CD4-positive, alpha-beta T cell treated with Interleukin-15 for 1 hour (primary cell): ENCODE measurements around the gene CAPN15.
"Not testable (repeated sequence)": the region's sequence is repeated elsewhere in the genome, so short reads cannot be mapped to it uniquely, and the experiment has no call there.

ENCODE experiments used
- DNase-seq: peaks from one replicate; pipeline ENCODE4 v3.0.0-alpha.2; 2020

The CAPN15 gene

DNA sequence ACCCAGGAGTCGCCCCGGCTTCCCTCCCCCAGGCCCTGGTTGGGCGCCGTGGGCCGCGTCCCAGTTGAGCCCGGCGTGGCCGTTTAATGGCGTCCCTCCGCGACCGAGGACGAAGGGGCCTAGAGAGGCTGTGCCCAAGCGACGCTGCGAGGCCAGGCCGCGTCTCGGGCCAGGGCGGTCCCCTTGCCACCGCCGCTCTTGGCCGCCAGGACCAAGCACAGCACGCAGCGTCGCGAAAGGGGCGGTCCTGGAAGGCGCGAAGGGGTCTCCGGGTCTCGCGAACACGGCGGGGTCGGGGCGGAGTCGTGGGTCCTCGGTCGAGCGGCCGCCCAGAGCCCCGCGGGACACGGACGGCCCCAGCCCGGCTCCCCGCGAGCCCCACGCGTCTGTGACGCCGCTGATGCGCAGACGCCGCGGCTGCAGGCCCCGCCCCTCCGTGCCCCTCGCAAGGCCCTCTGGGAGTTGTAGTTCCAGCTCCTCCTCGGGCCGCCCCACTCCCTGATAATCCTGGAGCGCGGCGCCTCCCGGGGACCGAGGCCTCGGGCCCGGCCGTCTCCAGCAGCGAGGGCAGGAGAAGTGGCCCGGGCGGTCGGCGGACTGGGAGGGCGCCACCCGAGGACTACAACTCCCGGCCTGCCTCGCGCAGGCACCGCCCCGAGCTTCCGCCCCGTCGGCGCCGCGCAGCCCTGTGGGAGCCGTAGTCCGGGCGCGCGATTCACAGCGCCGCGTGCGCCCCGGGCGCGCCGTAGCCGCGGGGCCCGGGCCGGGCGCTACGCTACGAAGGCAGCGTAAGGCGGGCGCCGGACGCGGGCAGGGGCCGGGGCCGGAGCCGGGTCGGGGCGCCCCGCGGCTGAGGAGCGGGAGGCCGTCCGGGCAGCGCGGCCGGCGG, at the start of gene CAPN15:
Gene CAPN15, plus strand, starts transcription at position 698 of the 889 bp plus-strand sequence. CDS start 19,127 bp downstream, outside the sequence.
- peak; percentile 84 for DNase-seq

DNA sequence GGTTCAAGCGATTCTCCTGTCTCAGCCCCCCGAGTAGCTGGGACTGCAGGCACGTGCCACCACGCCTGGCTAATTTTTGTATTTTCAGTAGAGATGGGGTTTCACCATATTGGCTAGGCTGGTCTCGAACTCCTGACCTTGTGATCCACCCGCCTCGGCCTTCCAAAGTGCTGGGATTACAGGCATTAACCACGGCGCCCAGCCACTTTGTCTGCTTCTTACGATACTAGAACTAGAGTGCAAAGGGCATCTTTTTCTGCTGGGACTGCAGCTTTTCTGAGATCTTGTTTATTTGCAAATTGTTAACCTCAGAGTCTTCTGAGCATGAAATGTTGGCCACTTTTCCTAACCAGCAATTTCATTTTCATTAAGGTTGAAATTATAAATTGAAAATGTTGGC, 49.2 kb upstream of the CAPN15 start:
- DNase-seq, result not testable (repeated sequence)

DNA sequence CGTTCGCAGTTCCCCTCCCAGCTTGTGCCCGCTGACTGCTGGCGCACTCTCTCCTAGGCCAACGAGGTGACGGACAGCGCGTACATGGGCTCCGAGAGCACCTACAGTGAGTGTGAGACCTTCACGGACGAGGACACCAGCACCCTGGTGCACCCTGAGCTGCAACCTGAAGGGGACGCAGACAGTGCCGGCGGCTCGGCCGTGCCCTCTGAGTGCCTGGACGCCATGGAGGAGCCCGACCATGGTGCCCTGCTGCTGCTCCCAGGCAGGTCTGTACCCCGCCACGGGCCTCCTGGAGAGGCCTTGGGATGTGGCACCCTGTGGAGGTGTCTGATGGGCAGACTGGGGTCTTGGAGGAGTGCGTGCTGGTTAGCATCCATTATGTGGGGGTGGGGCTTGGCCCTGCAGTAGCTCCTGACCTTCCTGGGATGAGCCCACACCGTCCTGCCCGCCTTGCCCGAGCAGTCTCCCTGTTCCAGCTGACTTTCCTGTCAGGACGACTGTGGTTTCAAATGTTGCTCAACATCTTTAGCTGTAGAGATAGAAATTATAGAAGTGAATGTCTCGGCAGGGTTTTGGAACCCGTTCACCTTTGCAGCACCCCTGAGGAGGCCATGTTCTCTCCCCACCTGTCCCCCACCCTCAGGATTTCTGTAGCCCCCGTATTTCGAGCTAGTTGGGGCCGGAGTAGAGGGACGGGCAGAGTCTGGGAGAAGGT, 44.9 kb upstream of the CAPN15 start:
- DNase-seq, result no peak

DNA sequence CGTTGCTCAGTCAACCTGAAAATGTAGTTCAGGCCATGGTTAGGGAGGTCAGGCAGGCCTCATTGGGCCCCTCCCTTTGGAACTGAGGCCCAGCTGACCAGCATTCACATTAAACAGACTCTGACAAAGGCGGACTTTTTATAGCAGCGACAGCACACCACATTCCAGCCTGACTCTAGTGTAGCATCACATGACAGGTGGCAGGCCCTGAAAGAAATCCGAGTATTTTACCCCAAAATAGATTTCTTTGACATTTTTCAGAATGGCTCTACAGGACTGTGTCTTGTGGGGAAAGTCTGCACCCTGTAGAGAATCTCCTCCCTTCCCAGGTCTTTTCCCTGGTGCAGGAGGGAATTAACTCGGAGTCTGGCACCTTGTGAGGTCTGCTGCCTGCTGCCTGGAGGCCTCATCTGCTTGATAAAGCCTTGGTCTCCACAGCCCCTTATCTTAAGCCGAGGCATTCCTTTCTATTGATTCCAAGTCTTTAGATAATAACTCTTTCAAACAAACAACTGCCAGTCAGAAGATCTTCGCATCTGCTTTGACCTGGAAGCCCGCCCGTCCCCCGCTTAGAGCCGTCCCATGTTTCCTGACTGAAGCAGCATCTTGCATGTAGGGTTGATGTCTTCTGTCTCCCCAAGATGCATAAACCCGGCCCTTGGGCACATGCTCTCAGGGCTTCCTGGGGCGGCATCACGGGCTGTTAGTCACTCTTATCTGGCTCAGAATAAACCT, 44.0 kb upstream of the CAPN15 start:
- DNase-seq, result no peak

DNA sequence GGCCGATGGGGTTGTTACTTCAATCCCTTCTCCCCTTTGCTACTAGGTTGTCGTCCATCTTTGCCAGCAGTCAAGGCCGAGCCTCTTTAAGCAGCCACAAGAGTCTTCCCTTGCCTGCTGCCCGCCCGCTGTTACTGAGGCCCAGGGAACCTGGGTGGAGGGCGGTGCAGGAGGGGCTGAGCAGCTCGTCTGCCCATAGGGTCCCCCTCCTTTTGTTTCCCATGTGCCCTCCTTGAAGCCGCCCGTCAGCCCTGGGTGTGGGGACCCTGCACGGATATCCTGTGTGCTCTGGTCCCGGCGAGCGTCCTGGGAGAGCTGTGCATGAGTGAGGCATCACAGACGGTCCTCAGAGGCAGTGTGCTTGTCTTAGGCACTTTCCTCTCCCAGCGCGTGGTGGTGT, 37.9 kb upstream of the CAPN15 start:
- no peak for DNase-seq

DNA sequence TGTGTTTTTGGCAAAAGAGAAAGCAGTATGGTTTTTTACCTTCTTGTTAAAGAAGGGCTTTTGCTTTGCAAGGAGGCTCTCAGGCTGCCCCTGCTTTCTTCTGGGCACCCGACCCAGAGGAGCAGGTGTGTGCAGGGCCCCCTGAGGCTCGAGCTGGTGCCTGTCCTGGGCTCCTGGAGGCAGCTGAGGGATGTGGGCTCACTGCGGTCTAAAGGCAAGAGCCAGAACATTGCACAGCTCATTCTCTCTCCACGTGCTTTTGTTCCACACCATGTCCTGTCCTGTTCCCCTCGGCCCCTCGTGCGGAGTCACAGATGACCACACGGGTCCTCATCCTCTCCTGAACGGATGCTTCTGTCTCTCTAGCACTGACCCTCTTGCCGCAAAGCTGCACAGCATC, 36.7 kb upstream of the CAPN15 start:
- no peak for DNase-seq

DNA sequence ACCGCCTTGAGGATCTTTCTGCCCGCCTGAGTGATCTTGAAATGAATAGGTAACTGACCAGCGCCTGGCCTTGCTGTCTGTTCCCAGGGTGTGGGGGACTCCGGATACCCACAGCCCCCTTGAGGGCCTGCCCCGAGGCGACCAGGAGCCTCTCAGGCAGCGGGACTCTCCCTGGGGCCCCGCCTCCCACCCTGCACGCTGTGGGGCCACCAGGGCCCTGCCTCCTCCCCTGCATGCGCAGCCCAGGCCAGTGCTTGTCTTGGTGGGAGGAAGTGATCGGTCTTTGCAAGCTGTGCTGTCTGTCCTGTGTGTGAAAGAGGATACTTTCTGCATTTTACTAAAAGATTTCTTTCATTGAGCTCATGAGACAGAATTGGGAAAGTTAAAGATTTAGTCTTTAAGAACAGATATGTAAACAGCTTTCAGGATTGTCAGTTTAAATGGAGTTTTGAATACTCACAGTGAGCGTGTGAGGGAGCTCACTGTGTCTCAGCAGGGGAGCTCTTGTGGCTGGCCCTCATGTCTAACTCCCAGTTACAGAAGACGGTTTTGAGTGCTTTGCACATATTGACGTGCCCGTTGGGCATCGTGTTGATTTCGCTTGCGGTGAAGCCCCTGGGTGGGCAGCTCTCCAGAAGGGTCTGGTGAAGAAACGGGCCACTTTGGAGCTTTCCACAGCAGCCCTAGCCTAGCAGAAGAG, 36.1 kb upstream of the CAPN15 start:
- DNase-seq, result no peak

DNA sequence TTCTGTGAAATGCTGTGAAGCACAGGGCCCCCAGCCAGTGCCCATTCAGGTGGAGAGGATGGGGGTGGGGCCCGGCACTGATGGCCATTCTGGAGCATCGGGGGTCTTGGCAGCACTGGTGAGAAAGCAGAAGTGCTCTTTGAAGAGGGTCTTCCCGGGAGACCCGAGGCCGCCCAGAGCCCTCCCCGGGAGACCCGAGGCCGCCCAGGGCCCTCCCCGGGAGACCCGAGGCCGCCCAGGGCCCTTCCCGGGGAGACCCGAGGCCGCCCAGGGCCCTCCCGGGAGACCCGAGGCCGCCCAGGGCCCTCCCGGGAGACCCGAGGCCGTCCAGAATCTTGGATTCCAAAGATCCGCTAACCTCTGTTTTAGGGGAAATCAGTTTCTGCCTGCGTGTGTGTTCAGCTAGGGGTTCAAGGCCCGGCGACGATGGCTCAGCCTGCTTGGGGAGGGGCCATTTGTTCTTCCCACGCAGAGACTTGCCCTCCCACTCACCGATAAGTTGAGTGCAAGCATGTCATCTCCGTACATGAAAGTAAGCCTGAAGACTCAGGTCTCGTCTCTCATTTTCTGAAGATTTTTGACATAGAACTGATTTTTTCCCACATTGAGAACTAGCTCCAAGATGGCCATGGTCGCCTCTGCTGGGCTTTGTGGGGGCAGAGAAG, 35.2 kb upstream of the CAPN15 start:
- DNase-seq, result no peak

DNA sequence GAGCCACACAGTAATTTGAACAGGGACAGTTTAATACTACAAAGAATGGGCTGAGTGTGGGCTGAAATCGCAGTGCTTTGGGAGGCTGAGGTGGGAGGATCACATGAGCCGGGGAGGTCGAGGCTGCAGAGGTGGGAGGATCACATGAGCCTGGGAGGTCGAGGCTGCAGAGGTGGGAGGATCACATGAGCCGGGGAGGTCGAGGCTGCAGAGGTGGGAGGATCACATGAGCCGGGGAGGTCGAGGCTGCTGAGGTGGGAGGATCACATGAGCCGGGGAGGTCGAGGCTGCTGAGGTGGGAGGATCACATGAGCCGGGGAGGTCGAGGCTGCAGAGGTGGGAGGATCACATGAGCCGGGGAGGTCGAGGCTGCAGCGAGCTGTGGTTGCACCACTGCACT, 32.8 kb upstream of the CAPN15 start:
- DNase-seq, result not testable (repeated sequence)

DNA sequence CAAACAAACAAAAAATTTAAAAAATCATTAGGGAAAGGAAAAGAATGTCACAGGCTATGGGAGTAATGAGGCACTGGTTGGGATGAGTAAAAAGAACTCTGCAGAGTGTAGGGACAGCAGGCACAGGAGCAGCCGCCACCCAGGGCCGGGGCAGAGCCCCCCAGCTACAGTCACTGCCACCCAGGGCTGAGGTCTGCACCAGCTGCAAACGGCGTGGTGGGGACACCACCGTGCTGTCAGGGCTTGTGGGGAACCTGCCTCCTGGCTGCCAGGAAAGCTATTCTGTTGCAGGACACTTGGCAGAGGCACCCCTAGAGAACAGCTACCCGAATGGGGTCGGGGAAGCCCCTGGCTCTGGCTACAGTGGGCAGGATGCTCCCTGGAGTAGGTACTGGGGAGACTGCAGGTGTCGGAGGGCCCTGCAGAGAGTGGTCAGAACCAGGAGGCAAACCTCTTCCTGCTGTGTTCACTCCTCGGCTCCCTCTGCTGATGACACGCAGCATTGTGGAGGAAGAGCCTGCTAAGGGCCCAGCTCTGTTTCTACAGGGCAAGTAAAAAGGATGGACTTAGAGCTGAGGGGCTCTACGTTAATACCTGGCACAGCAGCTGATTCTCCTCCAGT, 32.3 kb upstream of the CAPN15 start:
- DNase-seq, result no peak

DNA sequence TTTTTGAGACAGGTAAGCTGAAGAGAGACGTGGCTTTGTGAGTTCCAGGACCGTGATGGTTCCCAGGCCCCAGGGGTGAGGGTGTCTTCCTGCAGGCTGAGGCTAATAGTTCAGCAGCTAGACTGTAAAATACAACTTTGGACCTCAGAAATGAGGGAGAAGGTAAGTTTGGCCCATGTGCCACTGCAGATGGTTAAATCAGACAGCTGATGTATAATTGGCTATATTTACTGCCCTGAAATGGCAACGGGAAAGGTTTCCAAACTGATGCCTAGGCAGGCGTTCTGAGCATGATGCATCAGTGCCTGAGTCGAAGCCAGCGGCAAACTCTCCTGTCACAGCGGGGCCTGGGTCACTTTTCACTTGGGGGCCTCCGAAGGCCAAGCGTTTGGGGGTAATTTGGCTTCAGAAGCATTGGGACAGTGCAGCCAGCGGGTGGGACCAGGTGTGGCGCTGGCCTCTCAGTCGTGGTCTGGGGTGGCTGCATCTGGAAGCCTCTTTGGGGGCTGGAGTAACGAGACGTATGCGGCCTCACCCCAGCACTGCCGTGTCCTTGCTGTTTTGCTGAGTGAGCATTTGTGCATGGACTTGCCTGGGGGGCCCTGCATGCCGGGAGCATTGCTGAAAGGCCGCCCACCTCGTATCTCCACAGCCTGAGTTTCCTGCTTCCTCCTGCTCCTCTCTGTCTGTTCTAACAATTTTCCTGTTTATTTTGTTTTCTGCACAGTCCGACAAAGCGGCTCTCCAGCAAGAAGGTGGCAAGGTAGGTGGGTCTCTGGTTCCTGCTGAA, 31.2 kb upstream of the CAPN15 start:
- DNase-seq, result no peak

DNA sequence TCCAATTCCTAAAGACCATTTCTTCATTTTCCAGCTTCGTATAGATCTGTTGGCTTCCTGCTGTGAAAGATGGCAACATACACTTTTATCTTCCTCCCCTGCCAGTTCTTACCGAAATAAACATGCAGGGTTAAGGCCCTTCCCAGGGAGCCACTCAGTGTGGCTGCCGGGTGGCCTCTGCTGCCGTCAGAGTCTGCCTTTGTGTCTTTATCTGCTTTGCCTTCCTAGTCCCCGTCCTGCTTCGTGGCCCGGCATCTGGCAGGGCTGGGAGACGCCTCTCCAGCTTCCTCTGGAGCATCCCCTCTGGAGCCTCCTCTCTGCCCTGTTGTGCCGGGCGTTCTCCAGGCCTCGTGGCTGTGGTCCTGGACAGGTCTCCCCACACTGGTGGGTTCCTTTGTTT, 30.3 kb upstream of the CAPN15 start:
- DNase-seq, result no peak

DNA sequence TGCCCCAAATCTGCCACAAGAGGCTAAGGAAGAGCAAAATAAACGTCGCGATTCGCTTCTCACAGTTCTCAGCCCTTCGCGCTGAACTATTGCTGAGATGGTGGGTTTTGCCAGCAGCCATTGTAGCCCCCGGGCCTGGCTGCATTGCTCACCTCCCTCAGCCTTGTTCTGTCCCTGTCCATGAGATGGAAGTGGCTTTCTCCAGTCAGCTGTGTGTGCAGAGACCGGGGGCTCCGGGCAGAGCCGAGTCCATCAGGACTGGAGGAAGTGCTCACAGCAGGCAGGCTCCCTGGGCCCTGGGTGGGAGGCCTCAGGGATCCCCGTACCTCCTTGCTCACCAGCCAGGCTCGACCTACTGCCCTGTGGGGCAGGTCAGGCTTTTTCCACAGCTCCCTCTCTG, 27.6 kb upstream of the CAPN15 start:
- DNase-seq, result no peak

DNA sequence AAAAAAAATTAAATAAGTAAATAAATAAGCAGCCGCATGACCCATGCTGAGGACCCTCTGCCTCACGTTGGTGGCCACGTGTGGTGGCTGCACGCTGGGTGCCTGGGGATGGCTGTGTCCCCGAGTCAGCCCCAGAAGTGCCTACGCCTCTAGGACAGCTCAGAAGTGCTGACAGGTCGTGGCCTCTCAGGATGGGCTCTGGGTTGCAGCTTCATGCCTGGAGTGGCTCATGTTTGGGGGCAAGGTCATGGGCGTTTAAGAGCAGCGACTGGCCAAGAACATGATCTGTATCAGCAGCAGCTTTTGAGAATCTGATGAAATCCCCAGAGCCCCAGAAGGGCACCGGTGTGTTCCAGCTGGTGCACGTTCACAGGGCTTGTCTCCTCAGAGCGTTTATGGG, 26.8 kb upstream of the CAPN15 start:
- no peak for DNase-seq

DNA sequence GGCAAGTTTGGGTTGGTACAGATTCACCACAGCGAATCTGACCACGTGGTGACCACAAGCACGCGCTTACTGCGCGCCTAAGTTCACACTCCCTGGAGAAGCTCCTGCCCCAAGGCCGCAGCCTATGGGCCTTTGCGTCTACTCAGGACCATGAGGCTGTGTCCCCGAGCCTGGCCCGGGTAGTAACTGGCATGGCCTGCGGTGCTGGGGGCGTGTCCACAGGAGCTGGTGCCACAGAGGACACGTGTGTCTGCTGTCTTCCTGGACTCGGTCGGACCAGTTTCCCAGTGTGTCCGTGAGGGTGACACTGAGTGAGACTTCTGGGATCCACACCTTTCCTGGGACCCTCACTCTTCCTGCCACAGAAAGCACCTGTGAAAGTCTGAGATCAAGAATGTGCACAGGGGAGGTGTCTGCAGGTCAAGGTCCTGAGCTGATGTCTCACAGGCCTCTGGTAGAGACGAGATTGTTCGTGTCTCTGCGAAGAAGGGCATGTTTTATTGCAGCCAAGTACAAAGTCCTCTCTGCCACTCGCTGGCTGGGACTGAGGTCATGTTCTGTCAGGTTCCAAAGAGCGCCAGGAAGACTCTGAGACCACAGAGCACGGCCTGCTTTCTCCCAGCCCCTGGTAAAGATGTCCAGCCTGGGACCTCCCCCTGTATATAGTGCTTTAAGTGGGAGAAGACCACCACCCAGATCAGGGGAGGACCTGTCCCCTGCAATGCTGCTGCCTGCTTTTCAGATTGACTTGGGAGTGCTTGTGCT, 25.2 kb upstream of the CAPN15 start:
- DNase-seq, result no peak

DNA sequence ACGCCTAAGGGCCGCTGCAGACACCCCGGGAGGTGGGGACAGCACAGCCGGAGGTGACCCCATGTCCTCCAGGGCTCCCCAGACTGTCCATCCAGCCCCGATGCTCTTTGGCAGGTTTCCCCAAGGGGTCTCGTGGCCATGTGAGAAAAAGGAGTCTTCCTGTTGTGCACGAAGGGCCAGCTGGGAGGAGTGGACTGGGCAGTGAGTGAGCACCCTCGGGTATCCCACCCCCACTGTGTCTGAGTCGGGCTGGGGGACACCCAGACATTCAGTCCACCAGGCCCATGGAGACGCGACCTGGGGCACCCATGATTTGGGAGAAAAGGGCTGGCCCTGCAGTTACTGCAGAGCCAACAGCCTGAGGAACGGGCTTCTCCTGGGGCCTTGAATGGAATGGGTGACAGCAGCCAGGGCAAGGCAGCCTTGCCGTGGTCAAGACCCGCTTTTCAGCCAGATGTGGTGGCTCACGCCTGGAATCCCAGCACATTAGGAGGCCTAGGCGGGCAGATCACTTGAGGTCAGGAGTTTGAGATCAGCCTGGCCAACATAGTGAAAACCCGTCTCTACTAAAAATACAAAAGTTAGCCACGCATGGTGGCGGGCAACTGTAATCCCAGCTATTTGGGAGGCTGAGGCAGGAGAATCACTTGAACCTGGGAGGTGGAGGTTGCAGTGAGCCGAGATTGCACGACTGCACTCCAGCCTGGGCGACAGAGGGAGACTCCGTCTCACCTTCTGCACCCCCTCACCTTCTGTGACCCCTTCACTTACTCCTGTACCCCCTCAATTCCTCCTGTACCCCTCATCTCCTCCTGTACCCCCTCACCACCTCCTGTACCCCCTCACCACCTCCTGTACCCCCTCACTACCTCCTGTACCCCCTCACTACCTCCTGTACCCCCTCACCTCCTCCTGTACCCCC, 24.1 kb upstream of the CAPN15 start:
- DNase-seq, result no peak

DNA sequence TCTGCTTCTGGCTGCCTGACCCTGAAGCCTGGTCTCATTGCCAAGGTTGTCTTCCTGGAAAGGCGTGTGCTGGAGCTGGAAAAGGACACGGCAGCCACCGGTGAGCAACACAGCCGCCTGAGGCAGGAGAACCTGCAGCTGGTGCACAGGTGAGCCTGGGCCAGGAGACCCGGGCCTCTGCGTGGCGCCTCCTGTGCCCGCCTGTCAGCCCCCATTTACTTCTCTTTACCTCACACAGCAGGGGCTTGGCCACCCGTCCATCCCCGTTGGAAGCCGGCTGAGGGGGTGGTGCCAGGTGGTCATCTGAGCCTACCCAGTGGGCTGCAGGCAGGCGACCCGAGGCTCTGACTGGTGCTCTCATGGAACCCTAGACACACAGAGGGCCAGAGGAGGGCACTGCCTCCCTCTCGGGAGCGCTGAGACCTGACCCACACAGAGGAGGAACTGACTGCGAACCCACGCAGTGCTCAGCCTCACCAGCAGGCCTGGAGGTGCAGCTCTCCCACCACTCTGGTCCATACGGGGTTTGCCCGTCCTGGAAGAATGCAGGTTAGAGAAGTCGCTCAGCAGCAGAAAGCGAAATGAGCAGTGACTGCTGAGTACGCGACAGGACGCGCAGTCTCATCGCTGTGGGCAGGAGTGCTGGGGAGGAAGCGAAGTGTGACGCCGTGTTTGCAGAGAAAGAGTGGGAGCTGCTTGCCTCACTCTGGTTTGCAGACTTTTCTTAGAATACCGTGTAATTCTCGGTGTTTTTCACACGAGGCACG, 21.9 kb upstream of the CAPN15 start:
- no peak for DNase-seq

DNA sequence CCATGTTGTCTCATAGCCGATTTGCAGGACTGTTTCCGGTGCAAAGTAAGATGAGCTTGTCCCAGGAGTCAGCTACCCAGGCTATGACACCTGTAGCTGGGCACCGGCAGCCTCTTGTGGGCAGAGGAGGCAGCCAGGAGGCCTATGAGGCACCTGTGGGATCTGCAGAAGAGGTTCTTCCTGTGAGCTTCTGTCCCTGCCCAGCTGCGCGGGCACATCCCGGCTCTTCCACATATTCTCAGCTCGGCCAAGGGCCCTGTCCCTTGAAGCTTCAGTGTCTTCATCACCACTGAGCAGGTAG, 21.3 kb upstream of the CAPN15 start:
- no peak for DNase-seq
